Stomach (tissue), 9 donors: Measurements from ENCODE around the gene PEAK1. TPM values are rescaled to one million over a fixed set of nuclear protein-coding genes. Genes with fewer than 3 reads are reported as not detected.

Experiments
- DNase-seq, 2 donors: peaks; one replicate each; pipeline versions ENCODE4 v3.0.0 to v3.0.0-alpha.2; 2013 to 2019
- H3K27ac ChIP-seq, 5 donors: fragments of 200-600 bp in 4 of 5; sonication (generic) in 4 of 5; one replicate each; pipeline ENCODE4 v1.5.1; 2013 to 2019; ENCODE audit warnings: mild to moderate bottlenecking in 1 of 5, moderate library complexity in 1 of 5
- H3K27me3 ChIP-seq, 3 donors: fragments of 200-600 bp; sonication (generic); one replicate each; pipeline ENCODE4 v1.5.1; 2017 to 2019; ENCODE audit warnings: mixed run types in 1 of 3
- H3K36me3 ChIP-seq, 4 donors: fragments of 200-600 bp; sonication (generic); 1 replicate in 3 of 4; 2 replicates in 1 of 4; pipeline ENCODE4 v1.5.1; 2016 to 2019
- H3K4me1 ChIP-seq, 4 donors: fragments of 200-600 bp; sonication (generic); one replicate each; pipeline ENCODE4 v1.5.1; 2016 to 2019
- H3K4me3 ChIP-seq, 4 donors: fragments of 200-600 bp; sonication (generic) in 3 of 4; one replicate each; pipeline ENCODE4 v1.5.1; 2016 to 2019; ENCODE audit warnings: mild to moderate bottlenecking in 1 of 4
- H3K9me3 ChIP-seq, 4 donors: fragments of 200-600 bp; sonication (generic); one replicate each; pipeline ENCODE4 v1.5.1; 2016 to 2019
- CTCF ChIP-seq, 7 experiments: fragments of 450-650 bp in 4 of 7; fragments of 200-600 bp in 3 of 7; sonication (generic) in 3 of 7; IDR thresholded peaks; one replicate each; pipeline ENCODE4 v1.5.1; 2016 to 2019; ENCODE audit warnings: antibody characterized with exemption in 7 of 7, control low read depth in 2 of 7, mild to moderate bottlenecking in 1 of 7
- EP300 ChIP-seq: sonication (generic); formaldehyde crosslinking; IDR thresholded peaks from one replicate; pipeline ENCODE4 v1.6.1; 2017; ENCODE audit warnings: antibody characterized with exemption
- POLR2A ChIP-seq, 4 donors: fragments of 450-650 bp; IDR thresholded peaks; one replicate each; pipeline ENCODE4 v1.6.1; 2016; ENCODE audit warnings: antibody characterized with exemption in 4 of 4, control low read depth in 2 of 4, mild to moderate bottlenecking in 1 of 4, moderate library complexity in 1 of 4
- POLR2AphosphoS5 ChIP-seq, 3 donors: sonication (generic); formaldehyde crosslinking; IDR thresholded peaks; one replicate each; pipeline ENCODE4 v1.6.1; 2016; ENCODE audit warnings: antibody characterized with exemption in 3 of 3
- WGBS, 5 donors: extraction: QIAGEN DNeasy Blood & Tissue Kit in 3 of 5; methylation state at CpG; one replicate each; pipeline versions ENCODE4 v1.1.5 to v1.1.7; 2013 to 2018; 5-methylcytosine and 5-hydroxymethylcytosine counted together
- intact Hi-C: fragments of 100-400 bp; cut with DNase I; formaldehyde crosslinking; loops from one replicate; pipeline ENCODE4 v1.15.1; 2023; ENCODE audit warnings: low total_unique reads
- polyA plus RNA-seq, 3 donors: library from polyadenylated mRNA; stranded (reverse); fragments of 200-250 nt; gene quantifications; one replicate each; pipeline ENCODE4 v1.2.3, GENCODE V29; 2013
- total RNA-seq, 5 donors: library from RNA; depleted of rRNA; stranded (reverse); fragments of >200 nt; gene quantifications; one replicate each; pipeline versions ENCODE4 v1.1.0 to v1.2.3, GENCODE V29; 2014 to 2016
- donor health status: healthy with polysubstance abuse.
- donor health status: Bipolar disorder and iron deficiency.
- donor health status: healthy.

The PEAK1 gene
- total and polyA plus RNA-seq, 8 donors = 1.7 to 72.5 (median 19.4) TPM

- 25 to 42% (median 35%) methylated on average over 3 of the region's 3 CpGs for WGBS, 5 donors
- no peak for TF ChIP-seq POLR2A (IDR thresholded peaks at IDR 0.05)
- no peak for TF ChIP-seq CTCF (IDR thresholded peaks at IDR 0.05)
- no peak for TF ChIP-seq EP300
- no peak for TF ChIP-seq POLR2AphosphoS5 (IDR thresholded peaks at IDR 0.05)
- peak in 1 of 2 donors; percentile 35 for DNase-seq
- Histone ChIP-seq H3K4me3 (no peak overlapping the region), H3K27me3 (no peaks in the 10 kb centered on the region), H3K36me3 (no peaks in the 10 kb centered on the region), H3K27ac (peak overlapping the region; percentile 62 to 93 (median 92)), H3K9me3 (no peaks in the 10 kb centered on the region), H3K4me1 (peaks cover 46 to 79% (median 63%) of the 10 kb centered on the region in 4 donors)
- intact Hi-C loops = no loop called here
Measured at GRCh38 chr15:77067691-77068367, 352.1 kb downstream of the PEAK1 start.

GRCh38 chr15:77066971-77067690 lies 352.8 kb downstream of the PEAK1 start:
- intact Hi-C loops = no loop called here
- H3K4me1 ChIP-seq = peaks cover 46 to 84% (median 66%) of the 10 kb centered on the region in 4 donors

GRCh38 chr15:77064539-77065308 lies 355.2 kb downstream of the PEAK1 start:
- WGBS, 5 donors = 54 to 62% (median 56%) methylated on average over 6 of the region's 6 CpGs
- peaks cover 49 to 97% (median 83%) of the 10 kb centered on the region in 4 donors for H3K4me1 ChIP-seq
- TF ChIP-seq POLR2AphosphoS5 (IDR thresholded peaks at IDR 0.05) (peak in 1 of 3 donors; percentile 12), POLR2A (IDR thresholded peaks at IDR 0.05) (no peak), EP300 (no peak), CTCF (IDR thresholded peaks at IDR 0.05) (no peak)
- H3K4me3 ChIP-seq = no peak overlapping the region
- no peaks in the 10 kb centered on the region for H3K36me3 ChIP-seq
- intact Hi-C loops = no loop called here
- H3K27ac ChIP-seq = peak overlapping the region; percentile 19 to 67 (median 52)
- no peaks in the 10 kb centered on the region for H3K27me3 ChIP-seq
- peak in 1 of 2 donors; percentile 77 for DNase-seq
- no peaks in the 10 kb centered on the region for H3K9me3 ChIP-seq

More at GRCh38 chr15:77066971-77067690, 352.8 kb downstream of the PEAK1 start:
- Histone ChIP-seq H3K9me3 (no peaks in the 10 kb centered on the region), H3K36me3 (no peaks in the 10 kb centered on the region), H3K4me3 (no peak overlapping the region), H3K27ac (peak overlapping the region; percentile 28 to 93 (median 65)), H3K27me3 (no peaks in the 10 kb centered on the region)
- TF ChIP-seq POLR2AphosphoS5 (IDR thresholded peaks at IDR 0.05) = peak in 2 of 3 donors; percentile 69 to 72
- no peak for TF ChIP-seq EP300
- TF ChIP-seq POLR2A (IDR thresholded peaks at IDR 0.05) = no peak
- no peak for TF ChIP-seq CTCF (IDR thresholded peaks at IDR 0.05)
- DNase-seq = peak in 1 of 2 donors; percentile 85
- 44 to 57% (median 48%) methylated on average over 3 of the region's 3 CpGs for WGBS, 5 donors

GRCh38 chr15:77064063-77064462 lies 355.8 kb downstream of the PEAK1 start:
- Histone ChIP-seq H3K4me3 (no peak overlapping the region), H3K4me1 (peaks cover 46 to 97% (median 80%) of the 10 kb centered on the region in 4 donors), H3K27me3 (no peaks in the 10 kb centered on the region), H3K27ac (peak overlapping the region in 4 of 5 donors; percentile 19 to 67 (median 48)), H3K36me3 (no peaks in the 10 kb centered on the region), H3K9me3 (no peaks in the 10 kb centered on the region)
- WGBS, 5 donors = 24 to 47% (median 38%) methylated on average over 2 of the region's 2 CpGs
- intact Hi-C loops = no loop called here
- no peak for TF ChIP-seq EP300
- no peak for TF ChIP-seq POLR2A (IDR thresholded peaks at IDR 0.05)
- TF ChIP-seq POLR2AphosphoS5 (IDR thresholded peaks at IDR 0.05) = no peak
- no peak for TF ChIP-seq CTCF (IDR thresholded peaks at IDR 0.05)
- DNase-seq = peak in 1 of 2 donors; percentile 35
